ENCODE results near the gene ESYT3. TPM values are rescaled to one million over a fixed set of nuclear protein-coding genes. Genes with fewer than 3 reads are reported as not detected.
A peak's percentile ranks its signal among the peaks of the same experiment; 100 is the strongest.

Gene ESYT3
- total RNA-seq, 1 experiment from 2014 or later, result 7.6 TPM

GRCh38 chr3:138394686-138395085 is 39.7 kb upstream of the ESYT3 start:
- no TSS peak for BruUV-seq (replicated peaks)
- DNase-seq, result no peak
- POLR2A ChIA-PET, result no interaction called here
- H3K27me3 ChIP-seq (replicated peaks; ENCODE audit: control insufficient read depth, insufficient read depth, low read length), result no peaks in the 10 kb centered on the region
- H3K4me3 Mint-ChIP-seq (ENCODE audit: unreplicated experiment), result no peak overlapping the region
- CTCF ChIA-PET, result no interaction called here
- peaks cover 32% of the 10 kb centered on the region for H3K4me1 Mint-ChIP-seq (ENCODE audit: low read depth, unreplicated experiment)
- no peaks in the 10 kb centered on the region for H3K9me3 Mint-ChIP-seq (ENCODE audit: unreplicated experiment)
- peaks cover 27% of the 10 kb centered on the region for H3K4me1 ChIP-seq
- H3K9me3 ChIP-seq, result no peaks in the 10 kb centered on the region
- H3K27ac Mint-ChIP-seq (ENCODE audit: unreplicated experiment), result no peak overlapping the region
- H3K36me3 ChIP-seq (ENCODE audit: control insufficient read depth, insufficient read depth, low read length), result no peaks in the 10 kb centered on the region
- no peaks in the 10 kb centered on the region for H3K36me3 Mint-ChIP-seq (ENCODE audit: insufficient read depth, unreplicated experiment)
- H3K27me3 Mint-ChIP-seq (ENCODE audit: insufficient read depth, unreplicated experiment), result no peaks in the 10 kb centered on the region
- intact Hi-C loops (cut with micrococcal nuclease; ENCODE audit: unreplicated experiment), result no loop called here
- no peak for TF ChIP-seq CTCF (IDR thresholded peaks at IDR 0.05; ENCODE audit: insufficient read depth in 1 of 2, low read depth in 1 of 2, low read length in 1 of 2, severe bottlenecking in 1 of 2, unreplicated experiment in 1 of 2)
- no peak overlapping the region for H3K4me3 ChIP-seq (ENCODE audit: low read depth, low read length)

GRCh38 chr3:138395865-138396751 is 38.3 kb upstream of the ESYT3 start:
- Histone ChIP-seq H3K27me3 (replicated peaks; ENCODE audit: control insufficient read depth, insufficient read depth, low read length) (no peaks in the 10 kb centered on the region), H3K9me3 (no peaks in the 10 kb centered on the region), H3K4me3 (ENCODE audit: low read depth, low read length) (no peak overlapping the region), H3K36me3 (ENCODE audit: control insufficient read depth, insufficient read depth, low read length) (no peaks in the 10 kb centered on the region), H3K4me1 (peaks cover 29% of the 10 kb centered on the region)
- intact Hi-C loops (cut with micrococcal nuclease; ENCODE audit: unreplicated experiment), result no loop called here
- H3K9me3 Mint-ChIP-seq (ENCODE audit: unreplicated experiment), result no peaks in the 10 kb centered on the region
- CTCF ChIA-PET, result interaction anchor here (0.6 kb wide), 1 partner anchor 53 kb away, joined by 3 read pairs; no protein-coding TSS in a partner anchor
- H3K4me1 Mint-ChIP-seq (ENCODE audit: low read depth, unreplicated experiment), result peaks cover 34% of the 10 kb centered on the region
- BruUV-seq (replicated peaks), result no TSS peak
- POLR2A ChIA-PET, result no interaction called here
- DNase-seq, result no peak
- H3K36me3 Mint-ChIP-seq (ENCODE audit: insufficient read depth, unreplicated experiment), result no peaks in the 10 kb centered on the region
- H3K27me3 Mint-ChIP-seq (ENCODE audit: insufficient read depth, unreplicated experiment), result no peaks in the 10 kb centered on the region
- H3K4me3 Mint-ChIP-seq (ENCODE audit: unreplicated experiment), result no peak overlapping the region
- TF ChIP-seq CTCF (IDR thresholded peaks at IDR 0.05; ENCODE audit: insufficient read depth in 1 of 2, low read depth in 1 of 2, low read length in 1 of 2, severe bottlenecking in 1 of 2, unreplicated experiment in 1 of 2), result no peak
- peak overlapping the region; percentile 31 for H3K27ac Mint-ChIP-seq (ENCODE audit: unreplicated experiment)

GRCh38 chr3:138396752-138397410 is 37.5 kb upstream of the ESYT3 start:
- no peaks in the 10 kb centered on the region for H3K9me3 ChIP-seq
- no peak for DNase-seq
- no peak overlapping the region for H3K4me3 ChIP-seq (ENCODE audit: low read depth, low read length)
- BruUV-seq (replicated peaks), result no TSS peak
- TF ChIP-seq CTCF (IDR thresholded peaks at IDR 0.05; ENCODE audit: insufficient read depth in 1 of 2, low read depth in 1 of 2, low read length in 1 of 2, severe bottlenecking in 1 of 2, unreplicated experiment in 1 of 2), result no peak
- H3K4me1 ChIP-seq, result peaks cover 30% of the 10 kb centered on the region
- H3K27me3 ChIP-seq (replicated peaks; ENCODE audit: control insufficient read depth, insufficient read depth, low read length), result no peaks in the 10 kb centered on the region
- H3K27ac Mint-ChIP-seq (ENCODE audit: unreplicated experiment), result peak overlapping the region; percentile 31
- H3K9me3 Mint-ChIP-seq (ENCODE audit: unreplicated experiment), result no peaks in the 10 kb centered on the region
- H3K4me1 Mint-ChIP-seq (ENCODE audit: low read depth, unreplicated experiment), result peaks cover 32% of the 10 kb centered on the region
- CTCF ChIA-PET, result interaction anchor here (0.6 kb wide), 1 partner anchor 54 kb away, joined by 3 read pairs; no protein-coding TSS in a partner anchor
- no peaks in the 10 kb centered on the region for H3K36me3 Mint-ChIP-seq (ENCODE audit: insufficient read depth, unreplicated experiment)
- no peak overlapping the region for H3K4me3 Mint-ChIP-seq (ENCODE audit: unreplicated experiment)
- intact Hi-C loops (cut with micrococcal nuclease; ENCODE audit: unreplicated experiment), result no loop called here
- H3K36me3 ChIP-seq (ENCODE audit: control insufficient read depth, insufficient read depth, low read length), result no peaks in the 10 kb centered on the region
- POLR2A ChIA-PET, result no interaction called here
- H3K27me3 Mint-ChIP-seq (ENCODE audit: insufficient read depth, unreplicated experiment), result no peaks in the 10 kb centered on the region
